Endodermal cell (in vitro differentiated cells): ENCODE results near the gene CCDC88A. TPM values are rescaled to one million over a fixed set of nuclear protein-coding genes. Genes with fewer than 3 reads are reported as not detected.

ENCODE experiments used
- DNase-seq: peaks from one replicate; pipeline ENCODE4 v3.0.0-alpha.2; 2017
- H3K27ac ChIP-seq: 2 replicates; pipeline ENCODE4 v1.5.1; 2013; ENCODE audit warnings: mild to moderate bottlenecking, low read depth, low read length, moderate library complexity
- H3K27me3 ChIP-seq: 2 replicates; pipeline ENCODE4 v1.6.1; 2013; ENCODE audit warnings: mild to moderate bottlenecking, low read length, moderate library complexity; ENCODE audit not compliant: insufficient read depth, control insufficient read depth, poor library complexity, severe bottlenecking
- H3K36me3 ChIP-seq: 2 replicates; pipeline ENCODE4 v1.7.0; 2013; ENCODE audit warnings: mild to moderate bottlenecking, low read length, moderate library complexity; ENCODE audit not compliant: control insufficient read depth, insufficient read depth
- H3K4me1 ChIP-seq: one replicate; pipeline ENCODE4 v1.7.0; 2013; ENCODE audit warnings: low read length; ENCODE audit not compliant: control insufficient read depth, insufficient read depth
- H3K4me3 ChIP-seq: 2 replicates; pipeline ENCODE4 v1.5.1; 2013; ENCODE audit warnings: mild to moderate bottlenecking, low read length, moderate library complexity
- H3K9ac ChIP-seq: 2 replicates; pipeline ENCODE4 v1.6.1; 2013; ENCODE audit warnings: mild to moderate bottlenecking, low read length, moderate library complexity; ENCODE audit not compliant: poor library complexity, severe bottlenecking; ENCODE audit errors: extremely low read depth
- H3K9me3 ChIP-seq: 2 replicates; pipeline ENCODE4 v1.6.1; 2013; ENCODE audit warnings: mild to moderate bottlenecking, low read length, moderate library complexity; ENCODE audit not compliant: control insufficient read depth
- H3K27ac Mint-ChIP-seq: 2 replicates; pipeline ENCODE4 v1.8.0; 2020; ENCODE audit warnings: mixed read lengths
- H3K27me3 Mint-ChIP-seq: 2 replicates; pipeline ENCODE4 v1.8.0; 2021; ENCODE audit warnings: mild to moderate bottlenecking, mixed read lengths; ENCODE audit not compliant: insufficient read depth
- H3K36me3 Mint-ChIP-seq: 2 replicates; pipeline ENCODE4 v1.8.0; 2020; ENCODE audit warnings: low read depth, mixed read lengths
- H3K4me1 Mint-ChIP-seq: 2 replicates; pipeline ENCODE4 v1.8.0; 2020; ENCODE audit warnings: mixed read lengths
- H3K4me3 Mint-ChIP-seq: 2 replicates; pipeline ENCODE4 v1.8.0; 2020; ENCODE audit warnings: mild to moderate bottlenecking, moderate library complexity, mixed read lengths
- H3K9me3 Mint-ChIP-seq: 2 replicates; pipeline ENCODE4 v1.8.0; 2020; ENCODE audit warnings: mild to moderate bottlenecking, mixed read lengths
- WGBS, 2 experiments: methylation state at CpG; one replicate each; pipeline versions ENCODE4 v1.1.5 to v1.1.7; 2013; ENCODE audit warnings: missing lambda C conversion rate in 2 of 2, mixed read lengths in 1 of 2; ENCODE audit not compliant: insufficient coverage in 1 of 2, insufficient read length in 1 of 2; 5-methylcytosine and 5-hydroxymethylcytosine counted together
- total RNA-seq, 2 donors: library from RNA; stranded (reverse); fragmentation: NEBNext Ultra II Directional in 1 of 2; extraction: Animal tissue kit (Norgen Biotek cat#: 25700) in 1 of 2; gene quantifications; 2 replicates in 1 of 2; 3 replicates in 1 of 2; pipeline ENCODE4 v1.2.1, GENCODE V29; 2021
- TF ChIP-seq, protein P1 (sequence below): fragments of 200-600 bp; sonication (generic); conservative IDR thresholded peaks from 2 replicates; pipeline ENCODE4 v1.5.0; 2021; ENCODE audit warnings: antibody characterized with exemption, mild to moderate bottlenecking

The CCDC88A gene
- total RNA-seq, 2 donors from 2014 or later = 84.2 to 88.4 TPM

DNA sequence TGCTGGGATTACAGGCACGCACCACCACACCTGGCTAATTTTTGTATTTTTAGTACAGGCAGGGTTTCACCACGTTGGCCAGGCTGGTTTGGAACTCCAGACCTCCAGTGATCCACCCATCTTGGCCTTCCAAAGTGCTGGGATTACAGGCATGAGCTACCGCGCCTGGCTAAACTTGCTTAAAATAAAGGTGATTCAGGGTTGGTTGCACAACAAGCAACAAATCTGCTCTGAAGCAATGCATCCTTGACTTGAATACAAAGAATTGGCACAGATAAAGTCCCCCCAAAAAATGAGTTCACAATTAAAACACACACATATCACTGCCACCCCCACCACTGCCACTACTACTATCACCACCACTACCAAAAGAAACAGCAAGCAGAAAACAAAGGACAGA, 34.9 kb downstream of the CCDC88A start:
- Mint-ChIP-seq H3K27me3 (no peaks in the 10 kb centered on the region), H3K27ac (no peak overlapping the region), H3K9me3 (no peaks in the 10 kb centered on the region), H3K36me3 (peaks cover 7% of the 10 kb centered on the region), H3K4me1 (no peaks in the 10 kb centered on the region), H3K4me3 (no peak overlapping the region)
- H3K4me1 ChIP-seq = no peaks in the 10 kb centered on the region
- H3K9me3 ChIP-seq = no peaks in the 10 kb centered on the region
- H3K4me3 ChIP-seq = no peak overlapping the region
- H3K36me3 ChIP-seq = no peaks in the 10 kb centered on the region
- no peak for DNase-seq
- no peaks in the 10 kb centered on the region for H3K27me3 ChIP-seq
- WGBS, 2 experiments = 95 to 97% methylated on average over 3 to 4 of the region's 4 CpGs
- TF ChIP-seq, protein P1, sequence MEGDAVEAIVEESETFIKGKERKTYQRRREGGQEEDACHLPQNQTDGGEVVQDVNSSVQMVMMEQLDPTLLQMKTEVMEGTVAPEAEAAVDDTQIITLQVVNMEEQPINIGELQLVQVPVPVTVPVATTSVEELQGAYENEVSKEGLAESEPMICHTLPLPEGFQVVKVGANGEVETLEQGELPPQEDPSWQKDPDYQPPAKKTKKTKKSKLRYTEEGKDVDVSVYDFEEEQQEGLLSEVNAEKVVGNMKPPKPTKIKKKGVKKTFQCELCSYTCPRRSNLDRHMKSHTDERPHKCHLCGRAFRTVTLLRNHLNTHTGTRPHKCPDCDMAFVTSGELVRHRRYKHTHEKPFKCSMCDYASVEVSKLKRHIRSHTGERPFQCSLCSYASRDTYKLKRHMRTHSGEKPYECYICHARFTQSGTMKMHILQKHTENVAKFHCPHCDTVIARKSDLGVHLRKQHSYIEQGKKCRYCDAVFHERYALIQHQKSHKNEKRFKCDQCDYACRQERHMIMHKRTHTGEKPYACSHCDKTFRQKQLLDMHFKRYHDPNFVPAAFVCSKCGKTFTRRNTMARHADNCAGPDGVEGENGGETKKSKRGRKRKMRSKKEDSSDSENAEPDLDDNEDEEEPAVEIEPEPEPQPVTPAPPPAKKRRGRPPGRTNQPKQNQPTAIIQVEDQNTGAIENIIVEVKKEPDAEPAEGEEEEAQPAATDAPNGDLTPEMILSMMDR = no peak
- no peak overlapping the region for H3K27ac ChIP-seq
- H3K9ac ChIP-seq = no peak overlapping the region

DNA sequence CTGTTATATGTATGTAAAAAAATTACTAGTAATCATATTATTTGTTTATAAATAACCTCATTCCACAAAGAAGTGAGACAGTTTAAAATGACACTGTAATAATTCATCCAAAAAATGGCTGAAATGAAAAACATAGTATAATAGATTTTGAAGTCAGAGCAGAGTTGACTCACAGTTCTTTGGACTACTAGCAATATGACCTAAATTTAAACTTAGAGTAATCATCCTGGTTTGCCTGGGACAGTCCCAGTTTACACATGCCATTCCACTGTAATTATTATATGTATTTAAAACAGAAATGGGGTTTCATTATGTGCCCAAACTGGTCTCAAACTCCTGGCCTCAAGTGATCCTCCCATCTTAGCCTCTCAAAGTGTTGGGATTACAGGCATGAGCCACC, 48.3 kb downstream of the CCDC88A start:
- Histone ChIP-seq H3K27me3 (no peaks in the 10 kb centered on the region), H3K27ac (no peak overlapping the region), H3K4me1 (no peaks in the 10 kb centered on the region), H3K36me3 (peaks cover 24% of the 10 kb centered on the region), H3K9ac (no peak overlapping the region), H3K4me3 (no peak overlapping the region), H3K9me3 (no peaks in the 10 kb centered on the region)
- Mint-ChIP-seq H3K27me3 (no peaks in the 10 kb centered on the region), H3K4me3 (no peak overlapping the region), H3K9me3 (no peaks in the 10 kb centered on the region), H3K4me1 (no peaks in the 10 kb centered on the region), H3K36me3 (peaks cover 20% of the 10 kb centered on the region), H3K27ac (no peak overlapping the region)
- TF ChIP-seq, protein P1 = no peak
- no peak for DNase-seq

DNA sequence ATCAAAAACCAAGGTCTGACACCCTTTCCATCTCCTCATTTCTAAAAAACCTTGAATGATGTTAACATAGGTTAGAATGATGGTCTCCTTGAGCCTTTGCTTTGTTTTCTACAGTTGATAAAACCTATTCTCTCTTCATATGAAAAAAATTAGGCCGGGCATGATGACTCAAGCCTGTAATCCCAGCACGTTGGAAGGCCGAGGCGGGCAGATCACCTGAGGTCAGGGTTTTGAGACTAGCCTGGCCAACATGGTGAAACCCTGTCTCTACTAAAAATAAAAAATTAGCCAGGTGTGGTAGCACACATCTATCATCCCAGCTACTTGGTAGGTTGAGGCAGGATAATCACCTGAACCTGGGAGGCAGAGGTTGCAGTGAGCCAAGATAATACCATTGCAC, 49.4 kb downstream of the CCDC88A start:
- no peak for DNase-seq
- no peaks in the 10 kb centered on the region for H3K27me3 Mint-ChIP-seq
- no peaks in the 10 kb centered on the region for H3K27me3 ChIP-seq
- no peak overlapping the region for H3K4me3 ChIP-seq
- no peaks in the 10 kb centered on the region for H3K9me3 Mint-ChIP-seq
- H3K27ac ChIP-seq = no peak overlapping the region
- no peaks in the 10 kb centered on the region for H3K4me1 Mint-ChIP-seq
- H3K36me3 ChIP-seq = peaks cover 21% of the 10 kb centered on the region
- H3K36me3 Mint-ChIP-seq = peaks cover 16% of the 10 kb centered on the region
- H3K9me3 ChIP-seq = no peaks in the 10 kb centered on the region
- 96 to 97% methylated on average over 4 of the region's 4 CpGs for WGBS, 2 experiments
- TF ChIP-seq, protein P1 = no peak
- H3K4me3 Mint-ChIP-seq = no peak overlapping the region
- no peaks in the 10 kb centered on the region for H3K4me1 ChIP-seq
- H3K9ac ChIP-seq = no peak overlapping the region
- H3K27ac Mint-ChIP-seq = no peak overlapping the region
